ENCODE results near the gene RIC8B. TPM values are rescaled to one million over a fixed set of nuclear protein-coding genes. Genes with fewer than 3 reads are reported as not detected.

Gene RIC8B
- total RNA-seq, 2 donors from 2014 or later, result 15.6 to 22.1 TPM

DNA sequence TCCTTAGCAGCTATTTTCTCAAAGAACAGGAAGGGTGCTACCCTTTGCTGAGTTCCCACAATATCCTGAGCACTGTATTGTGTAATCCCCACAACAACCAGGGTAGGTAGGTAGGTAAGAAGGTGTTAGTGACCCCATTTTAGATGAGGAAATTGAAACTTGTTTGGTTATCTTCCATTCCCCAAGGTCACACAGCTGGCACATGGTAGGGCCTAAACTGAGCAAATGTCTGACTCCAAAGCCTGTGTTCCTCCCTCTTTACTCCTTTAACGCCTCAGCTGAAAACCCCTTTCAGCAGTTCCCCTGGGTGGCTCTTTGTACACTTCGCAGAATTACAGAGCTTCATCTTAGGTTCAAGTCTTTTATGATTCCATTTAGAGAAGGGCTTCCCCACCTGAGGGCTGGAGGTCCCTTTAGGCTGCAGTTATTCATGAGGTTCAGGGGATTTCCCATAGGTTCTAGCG lies 26.5 kb upstream of the RIC8B start:
- intact Hi-C loops (cut with DNase I), result no loop called here
- no peak overlapping the region for H3K4me3 ChIP-seq
- no peaks in the 10 kb centered on the region for H3K9me3 ChIP-seq
- DNase-seq (no peak), ATAC-seq (no peak)
- no peaks in the 10 kb centered on the region for H3K36me3 ChIP-seq (replicated peaks in 1 of 2; ENCODE audit: insufficient read depth in 1 of 2, low read depth in 2 of 2)
- no peak overlapping the region for H3K27ac ChIP-seq
- TF ChIP-seq POLR2A (IDR thresholded peaks at IDR 0.05), result no peak
- TF ChIP-seq, protein P1, sequence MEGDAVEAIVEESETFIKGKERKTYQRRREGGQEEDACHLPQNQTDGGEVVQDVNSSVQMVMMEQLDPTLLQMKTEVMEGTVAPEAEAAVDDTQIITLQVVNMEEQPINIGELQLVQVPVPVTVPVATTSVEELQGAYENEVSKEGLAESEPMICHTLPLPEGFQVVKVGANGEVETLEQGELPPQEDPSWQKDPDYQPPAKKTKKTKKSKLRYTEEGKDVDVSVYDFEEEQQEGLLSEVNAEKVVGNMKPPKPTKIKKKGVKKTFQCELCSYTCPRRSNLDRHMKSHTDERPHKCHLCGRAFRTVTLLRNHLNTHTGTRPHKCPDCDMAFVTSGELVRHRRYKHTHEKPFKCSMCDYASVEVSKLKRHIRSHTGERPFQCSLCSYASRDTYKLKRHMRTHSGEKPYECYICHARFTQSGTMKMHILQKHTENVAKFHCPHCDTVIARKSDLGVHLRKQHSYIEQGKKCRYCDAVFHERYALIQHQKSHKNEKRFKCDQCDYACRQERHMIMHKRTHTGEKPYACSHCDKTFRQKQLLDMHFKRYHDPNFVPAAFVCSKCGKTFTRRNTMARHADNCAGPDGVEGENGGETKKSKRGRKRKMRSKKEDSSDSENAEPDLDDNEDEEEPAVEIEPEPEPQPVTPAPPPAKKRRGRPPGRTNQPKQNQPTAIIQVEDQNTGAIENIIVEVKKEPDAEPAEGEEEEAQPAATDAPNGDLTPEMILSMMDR (IDR thresholded peaks at IDR 0.05), result no peak
- H3K4me1 ChIP-seq, result no peaks in the 10 kb centered on the region
- 85 to 90% methylated on average over 3 of the region's 3 CpGs for WGBS, 2 donors
- H3K27me3 ChIP-seq, result no peaks in the 10 kb centered on the region

DNA sequence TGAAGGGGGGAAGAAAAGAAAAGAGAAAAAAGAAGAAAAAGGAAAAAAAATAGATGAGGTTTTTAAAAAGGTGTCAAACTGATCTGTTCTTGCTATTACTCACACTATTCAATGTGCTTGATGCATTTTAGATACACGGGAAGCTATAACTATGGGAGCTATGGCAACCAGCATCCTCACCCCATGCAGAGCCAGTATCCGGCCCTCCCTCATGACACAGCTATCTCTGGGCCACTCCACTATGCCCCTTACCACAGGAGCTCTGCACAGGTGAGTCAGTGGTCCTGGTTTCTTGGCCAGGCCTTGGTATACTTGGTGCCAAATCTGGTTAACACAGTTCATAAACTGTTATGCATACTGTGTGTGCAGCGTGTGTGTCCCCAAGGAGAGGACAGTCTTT lies 24.0 kb upstream of the RIC8B start:
- no peak for ATAC-seq
- 75 to 76% methylated on average over 3 of the region's 3 CpGs for WGBS, 2 donors

DNA sequence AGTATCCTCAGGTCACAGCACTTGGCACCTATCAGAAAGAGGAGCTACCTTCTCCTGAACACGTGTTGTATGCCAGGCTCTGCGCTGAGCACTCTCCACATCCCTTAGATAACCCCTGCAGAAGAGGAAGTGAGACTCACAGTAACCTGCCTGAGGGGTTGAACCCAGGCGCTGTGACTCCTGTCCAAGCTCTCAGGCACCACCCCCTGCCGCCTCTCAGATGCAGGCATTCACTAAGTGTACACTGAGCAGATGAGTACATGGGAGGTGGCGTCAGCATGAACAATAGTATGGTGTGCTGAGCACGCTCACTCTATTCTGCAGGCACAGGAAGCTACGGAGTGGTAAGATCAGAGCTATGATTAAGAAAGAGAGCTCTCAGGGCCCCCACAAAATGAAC lies 21.0 kb upstream of the RIC8B start:
- H3K9me3 ChIP-seq, result no peaks in the 10 kb centered on the region
- H3K4me1 ChIP-seq, result no peaks in the 10 kb centered on the region
- intact Hi-C loops (cut with DNase I), result no loop called here
- 80 to 87% methylated on average over 7 of the region's 7 CpGs for WGBS, 2 donors
- TF ChIP-seq POLR2A (IDR thresholded peaks at IDR 0.05), result no peak
- TF ChIP-seq, protein P1 (IDR thresholded peaks at IDR 0.05), result no peak
- no peak overlapping the region for H3K27ac ChIP-seq
- DNase-seq, result no peak
- H3K36me3 ChIP-seq (replicated peaks in 1 of 2; ENCODE audit: insufficient read depth in 1 of 2, low read depth in 2 of 2), result no peaks in the 10 kb centered on the region
- no peak for ATAC-seq
- H3K27me3 ChIP-seq, result no peaks in the 10 kb centered on the region
- no peak overlapping the region for H3K4me3 ChIP-seq

More for the DNA sequence above, 24.0 kb upstream of the RIC8B start:
- Histone ChIP-seq H3K4me3 (no peak overlapping the region), H3K27me3 (no peaks in the 10 kb centered on the region), H3K9me3 (no peaks in the 10 kb centered on the region), H3K36me3 (replicated peaks in 1 of 2; ENCODE audit: insufficient read depth in 1 of 2, low read depth in 2 of 2) (no peaks in the 10 kb centered on the region), H3K27ac (no peak overlapping the region), H3K4me1 (no peaks in the 10 kb centered on the region)
- DNase-seq, result no peak
- intact Hi-C loops (cut with DNase I), result no loop called here
- TF ChIP-seq, protein P1 (IDR thresholded peaks at IDR 0.05), result no peak
- TF ChIP-seq POLR2A (IDR thresholded peaks at IDR 0.05), result no peak

DNA sequence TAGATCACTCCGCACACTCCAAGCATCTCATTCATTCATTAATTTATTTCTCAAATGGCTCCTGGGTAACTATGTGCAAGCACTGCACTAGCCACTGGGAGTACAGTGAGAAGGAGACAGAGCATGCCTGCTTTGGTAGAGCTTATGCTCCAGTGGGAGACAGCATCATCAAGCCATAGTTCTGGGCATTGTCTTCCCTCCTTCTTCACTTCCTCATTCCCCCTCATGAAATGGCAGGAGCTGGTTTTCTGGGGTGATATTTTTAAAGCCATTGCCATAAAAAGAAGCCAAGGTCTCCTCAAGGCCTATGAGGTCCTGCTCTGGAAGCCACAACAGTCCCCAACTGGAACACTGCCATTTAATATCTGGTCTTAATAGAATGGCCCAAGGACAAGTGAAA lies 20.2 kb upstream of the RIC8B start:
- Histone ChIP-seq H3K27me3 (no peaks in the 10 kb centered on the region), H3K9me3 (no peaks in the 10 kb centered on the region), H3K4me1 (no peaks in the 10 kb centered on the region), H3K27ac (no peak overlapping the region), H3K4me3 (no peak overlapping the region), H3K36me3 (replicated peaks in 1 of 2; ENCODE audit: insufficient read depth in 1 of 2, low read depth in 2 of 2) (no peaks in the 10 kb centered on the region)
- WGBS, 2 donors, result 96 to 100% methylated on average over 1 of the region's 1 CpG
- no peak for TF ChIP-seq POLR2A (IDR thresholded peaks at IDR 0.05)
- TF ChIP-seq, protein P1 (IDR thresholded peaks at IDR 0.05), result no peak
- DNase-seq, result no peak
- no peak for ATAC-seq
- intact Hi-C loops (cut with DNase I), result no loop called here

DNA sequence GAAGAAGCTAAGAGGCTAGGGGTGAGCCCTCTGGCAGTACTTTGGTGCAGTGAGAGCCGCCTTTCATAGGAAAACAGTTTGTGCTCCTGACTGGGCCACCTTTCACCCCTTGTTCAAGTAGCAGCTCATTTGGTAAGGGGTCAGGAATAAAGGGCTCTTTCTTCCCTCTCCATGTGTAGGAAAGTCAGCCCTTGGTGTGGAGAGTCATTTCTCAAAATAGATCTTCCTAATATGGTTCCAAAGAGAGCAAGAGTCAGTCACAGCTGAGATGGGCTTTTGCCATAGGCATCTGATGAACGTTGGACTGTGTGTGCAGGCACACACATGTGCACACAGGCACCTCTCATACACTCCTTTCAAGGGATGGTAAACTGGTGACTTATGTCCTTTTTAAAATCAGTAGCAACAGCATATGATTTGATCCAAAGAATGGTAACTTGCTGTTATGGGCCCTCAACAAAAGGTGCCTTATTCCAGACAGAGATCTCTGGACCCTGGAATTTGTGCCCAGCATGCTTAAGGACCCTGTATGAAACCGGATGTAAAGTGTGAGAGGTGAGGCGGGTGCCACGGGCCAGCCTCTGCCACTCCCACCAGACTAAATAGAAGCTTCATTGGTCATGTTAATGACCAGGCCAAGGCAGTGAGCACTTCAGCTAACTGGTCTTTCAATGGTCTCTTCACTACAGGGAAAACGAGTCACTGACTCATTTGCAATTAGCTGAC lies 16.7 kb upstream of the RIC8B start:
- Histone ChIP-seq H3K4me3 (no peak overlapping the region), H3K9me3 (no peaks in the 10 kb centered on the region), H3K4me1 (no peaks in the 10 kb centered on the region), H3K27me3 (no peaks in the 10 kb centered on the region), H3K36me3 (replicated peaks in 1 of 2; ENCODE audit: insufficient read depth in 1 of 2, low read depth in 2 of 2) (no peaks in the 10 kb centered on the region), H3K27ac (no peak overlapping the region)
- 69 to 78% methylated on average over 6 of the region's 6 CpGs for WGBS, 2 donors
- intact Hi-C loops (cut with DNase I), result no loop called here
- TF ChIP-seq, protein P1 (IDR thresholded peaks at IDR 0.05), result no peak
- DNase-seq, result no peak
- ATAC-seq, result no peak
